MM.1S (cell line): ENCODE measurements around the gene LMNTD2.
A peak's percentile ranks its signal among the peaks of the same experiment; 100 is the strongest.
"Not testable (repeated sequence)": the region's sequence is repeated elsewhere in the genome, so short reads cannot be mapped to it uniquely, and the experiment has no call there.

Experiments
- DNase-seq: peaks from one replicate; pipeline ENCODE4 v3.0.0-alpha.2; 2015
- H2AFZ ChIP-seq: fragments of 300-600 bp; sonication (generic); 2 replicates; pipeline ENCODE4 v1.6.0; 2016; ENCODE audit warnings: antibody characterized with exemption, low read length
- H3F3A ChIP-seq: fragments of 300-600 bp; sonication (generic); 2 replicates; pipeline ENCODE4 v1.6.1; 2016; ENCODE audit warnings: mild to moderate bottlenecking, antibody characterized with exemption, low read length, moderate library complexity, mixed read lengths; ENCODE audit not compliant: insufficient read depth
- H3K27ac ChIP-seq: fragments of 300-600 bp; sonication (generic); 2 replicates; pipeline ENCODE4 v1.5.1; 2016; ENCODE audit warnings: mild to moderate bottlenecking, low read length
- H3K27me3 ChIP-seq: fragments of 300-600 bp; sonication (generic); replicated peaks from 2 replicates; pipeline ENCODE4 v1.6.0; 2016; ENCODE audit warnings: low read length; ENCODE audit not compliant: insufficient read depth
- H3K36me3 ChIP-seq: fragments of 300-600 bp; sonication (generic); replicated peaks from 2 replicates; pipeline ENCODE4 v1.6.1; 2016; ENCODE audit warnings: mild to moderate bottlenecking, low read length, mixed read lengths; ENCODE audit not compliant: insufficient read depth
- H3K4me1 ChIP-seq: fragments of 300-600 bp; sonication (generic); 2 replicates; pipeline ENCODE4 v1.6.1; 2016; ENCODE audit warnings: low read length, mixed read lengths
- H3K4me2 ChIP-seq: fragments of 300-600 bp; sonication (generic); 2 replicates; pipeline ENCODE4 v1.6.0; 2016; ENCODE audit warnings: low read depth, low read length
- H3K4me3 ChIP-seq: fragments of 300-600 bp; sonication (generic); 2 replicates; pipeline ENCODE4 v1.5.1; 2016; ENCODE audit warnings: low read length, mixed read lengths
- H3K79me2 ChIP-seq: fragments of 300-600 bp; sonication (generic); 2 replicates; pipeline ENCODE4 v1.6.1; 2016; ENCODE audit warnings: mixed run types, low read length, mixed read lengths
- H3K9ac ChIP-seq: fragments of 300-600 bp; sonication (generic); 2 replicates; pipeline ENCODE4 v1.6.1; 2016; ENCODE audit warnings: low read length, mixed read lengths
- H3K9me2 ChIP-seq: fragments of 300-600 bp; sonication (generic); replicated peaks from 2 replicates; pipeline ENCODE4 v1.6.1; 2016; ENCODE audit warnings: mild to moderate bottlenecking, low read length, mixed read lengths; ENCODE audit not compliant: insufficient read depth
- H3K9me3 ChIP-seq: fragments of 300-600 bp; sonication (generic); replicated peaks from 2 replicates; pipeline ENCODE4 v1.6.1; 2016; ENCODE audit warnings: mild to moderate bottlenecking, low read length, mixed read lengths; ENCODE audit not compliant: insufficient read depth
- H4K20me1 ChIP-seq: fragments of 300-600 bp; sonication (generic); 2 replicates; pipeline ENCODE4 v1.6.1; 2016; ENCODE audit warnings: mild to moderate bottlenecking, low read length, moderate library complexity, mixed read lengths; ENCODE audit not compliant: insufficient read depth
- CTCF ChIP-seq: fragments of 300-600 bp; sonication (generic); IDR thresholded peaks from 2 replicates; pipeline ENCODE4 v1.5.1; 2016; ENCODE audit warnings: antibody characterized with exemption, low read length, mixed read lengths
- EZH2 ChIP-seq: fragments of 300-600 bp; sonication (generic); optimal IDR thresholded peaks from 2 replicates; pipeline ENCODE3; 2017; ENCODE audit warnings: low read depth, mild to moderate bottlenecking, antibody characterized with exemption, low read length, mixed read lengths
- EZH2phosphoT487 ChIP-seq: fragments of 300-600 bp; sonication (generic); IDR thresholded peaks from 2 replicates; pipeline ENCODE4 v1.6.1; 2018; ENCODE audit warnings: antibody characterized with exemption, low read length

LMNTD2 gene

GRCh38 chr11:574632-575312 lies 14.2 kb upstream of the LMNTD2 start:
- H3K27me3 ChIP-seq = peaks cover 9% of the 10 kb centered on the region; the same call in 1 of the 2 replicates
- H3K9ac ChIP-seq = peak overlapping the region; percentile 55; the same call in 1 of the 2 replicates
- peaks cover 32% of the 10 kb centered on the region for H3K79me2 ChIP-seq
- H3K36me3 ChIP-seq = no peaks in the 10 kb centered on the region
- H3K27ac ChIP-seq = no peak overlapping the region
- H3F3A ChIP-seq = no peaks in the 10 kb centered on the region
- H4K20me1 ChIP-seq = peaks cover 27% of the 10 kb centered on the region
- H3K4me3 ChIP-seq = peak overlapping the region; percentile 78
- peaks cover 16% of the 10 kb centered on the region for H3K4me1 ChIP-seq
- no peaks in the 10 kb centered on the region for H3K9me3 ChIP-seq
- TF ChIP-seq EZH2phosphoT487 = no peak
- no peak for TF ChIP-seq EZH2
- no peak for TF ChIP-seq CTCF
- no peaks in the 10 kb centered on the region for H3K9me2 ChIP-seq
- no peak for DNase-seq
- H3K4me2 ChIP-seq = peak overlapping the region; percentile 100
- H2AFZ ChIP-seq = peak overlapping the region; percentile 97; the same call in 1 of the 2 replicates

GRCh38 chr11:574031-574570 lies 13.6 kb upstream of the LMNTD2 start:
- H3K27me3 ChIP-seq = peaks cover 16% of the 10 kb centered on the region
- not testable (repeated sequence) for H3K9me3 ChIP-seq, H3K9me2 ChIP-seq, H3K9ac ChIP-seq, H3K27ac ChIP-seq, H2AFZ ChIP-seq, H3K4me2 ChIP-seq, DNase-seq, H3K4me3 ChIP-seq, H3F3A ChIP-seq, H3K36me3 ChIP-seq
- peaks cover 20% of the 10 kb centered on the region for H4K20me1 ChIP-seq
- peaks cover 16% of the 10 kb centered on the region for H3K4me1 ChIP-seq
- peaks cover 25% of the 10 kb centered on the region for H3K79me2 ChIP-seq

- peaks cover 12% of the 10 kb centered on the region for H3K4me1 ChIP-seq
These were observed 12.7 kb upstream of the LMNTD2 start for GRCh38 chr11:573146-573759.

More at GRCh38 chr11:573146-573759, 12.7 kb upstream of the LMNTD2 start:
- Histone ChIP-seq H3K27me3 (peaks cover 17% of the 10 kb centered on the region), H3K36me3 (no peaks in the 10 kb centered on the region), H3F3A (no peaks in the 10 kb centered on the region), H2AFZ (no peak overlapping the region), H3K4me3 (no peak overlapping the region), H3K4me2 (no peak overlapping the region), H3K9me2 (no peaks in the 10 kb centered on the region), H4K20me1 (peaks cover 12% of the 10 kb centered on the region), H3K9me3 (no peaks in the 10 kb centered on the region), H3K79me2 (peaks cover 16% of the 10 kb centered on the region), H3K9ac (no peak overlapping the region), H3K27ac (no peak overlapping the region)
- no peak for TF ChIP-seq EZH2phosphoT487
- TF ChIP-seq EZH2 = no peak
- no peak for TF ChIP-seq CTCF
- no peak for DNase-seq
